ENCODE results near the gene RAB38. TPM values are rescaled to one million over a fixed set of nuclear protein-coding genes. Genes with fewer than 3 reads are reported as not detected.

RAB38 gene
- total and polyA plus RNA-seq, 2 donors (not counting 1 experiment from before 2014, with no cell fraction given): 1.9 to 10.1 TPM

DNA sequence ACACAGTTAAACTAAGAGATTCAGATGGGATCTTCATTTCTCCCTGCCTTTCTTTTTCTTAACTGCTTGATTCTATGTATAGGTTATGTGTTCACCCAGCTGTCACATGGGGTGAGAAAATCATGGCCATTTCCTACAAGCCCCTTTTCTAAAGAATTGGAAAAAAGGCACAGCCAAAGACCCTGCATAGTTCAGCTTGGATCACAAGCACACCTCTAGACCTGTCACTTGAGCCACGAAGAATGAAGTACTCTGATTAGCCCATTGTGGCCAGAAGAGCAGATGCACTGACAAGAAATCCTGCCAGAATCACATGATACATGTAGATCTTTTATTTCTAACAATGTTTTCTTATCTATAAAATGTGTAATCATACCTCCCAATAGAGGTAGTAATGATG, 69.7 kb downstream of the RAB38 start:
- Histone ChIP-seq H4K20me1 (ENCODE audit: control insufficient read depth, extremely low read depth, insufficient read depth, low read length) (no peaks in the 10 kb centered on the region), H3K9ac (ENCODE audit: insufficient read depth, low read length) (no peak overlapping the region), H3K9me3 (ENCODE audit: control insufficient read depth, insufficient read depth, low read depth, low read length) (no peaks in the 10 kb centered on the region), H3K79me2 (ENCODE audit: control insufficient read depth, insufficient read depth, low read length) (no peaks in the 10 kb centered on the region), H3K27ac (ENCODE audit: insufficient read depth, low read length) (no peak overlapping the region), H3K27me3 (ENCODE audit: control insufficient read depth, insufficient read depth, low read length) (no peaks in the 10 kb centered on the region), H3K36me3 (ENCODE audit: control insufficient read depth, insufficient read depth, low read length) (no peaks in the 10 kb centered on the region), H3K4me1 (ENCODE audit: control insufficient read depth, extremely low read depth, insufficient read depth, low read length) (no peaks in the 10 kb centered on the region), H2AFZ (ENCODE audit: low read length) (no peak overlapping the region), H3K4me3 (replicated peaks in 1 of 4; ENCODE audit: control extremely low read depth in 1 of 4, insufficient read depth in 1 of 4, low read depth in 3 of 4, low read length in 4 of 4) (no peak overlapping the region), H3K4me2 (ENCODE audit: extremely low read depth, insufficient read depth, low read length) (no peak overlapping the region)
- DNase-seq (ENCODE audit: low read depth in 2 of 2): no peak
- TF ChIP-seq, protein P1, sequence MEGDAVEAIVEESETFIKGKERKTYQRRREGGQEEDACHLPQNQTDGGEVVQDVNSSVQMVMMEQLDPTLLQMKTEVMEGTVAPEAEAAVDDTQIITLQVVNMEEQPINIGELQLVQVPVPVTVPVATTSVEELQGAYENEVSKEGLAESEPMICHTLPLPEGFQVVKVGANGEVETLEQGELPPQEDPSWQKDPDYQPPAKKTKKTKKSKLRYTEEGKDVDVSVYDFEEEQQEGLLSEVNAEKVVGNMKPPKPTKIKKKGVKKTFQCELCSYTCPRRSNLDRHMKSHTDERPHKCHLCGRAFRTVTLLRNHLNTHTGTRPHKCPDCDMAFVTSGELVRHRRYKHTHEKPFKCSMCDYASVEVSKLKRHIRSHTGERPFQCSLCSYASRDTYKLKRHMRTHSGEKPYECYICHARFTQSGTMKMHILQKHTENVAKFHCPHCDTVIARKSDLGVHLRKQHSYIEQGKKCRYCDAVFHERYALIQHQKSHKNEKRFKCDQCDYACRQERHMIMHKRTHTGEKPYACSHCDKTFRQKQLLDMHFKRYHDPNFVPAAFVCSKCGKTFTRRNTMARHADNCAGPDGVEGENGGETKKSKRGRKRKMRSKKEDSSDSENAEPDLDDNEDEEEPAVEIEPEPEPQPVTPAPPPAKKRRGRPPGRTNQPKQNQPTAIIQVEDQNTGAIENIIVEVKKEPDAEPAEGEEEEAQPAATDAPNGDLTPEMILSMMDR (conservative IDR thresholded peaks at IDR 0.05 in 1 of 2, IDR thresholded peaks at IDR 0.05 in 1 of 2; ENCODE audit: low read depth in 1 of 2, low read length in 2 of 2): no peak
- no peak for TF ChIP-seq EZH2 (IDR thresholded peaks at IDR 0.05; ENCODE audit: low read length, missing control alignments)

DNA sequence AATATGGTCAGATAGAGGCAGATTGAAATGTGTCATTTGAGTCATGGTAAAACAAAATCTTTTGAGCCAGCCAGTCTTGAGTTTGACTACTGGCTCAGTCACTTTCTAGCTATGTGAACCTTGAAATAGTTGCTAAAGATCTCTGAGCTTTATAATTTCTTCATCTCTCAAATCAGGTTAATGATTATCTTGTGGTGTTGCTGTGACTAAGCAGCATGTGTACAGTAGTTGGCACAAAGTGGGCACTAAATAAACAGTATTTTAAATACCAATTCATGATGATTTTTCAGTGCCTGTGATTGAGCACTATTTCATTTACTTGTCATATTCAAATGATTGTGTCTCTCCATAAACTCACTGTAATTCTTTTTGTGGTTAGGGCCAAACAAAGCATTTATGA, 70.8 kb downstream of the RAB38 start:
- no peaks in the 10 kb centered on the region for H3K79me2 ChIP-seq (ENCODE audit: control insufficient read depth, insufficient read depth, low read length)
- no peaks in the 10 kb centered on the region for H3K9me3 ChIP-seq (ENCODE audit: control insufficient read depth, insufficient read depth, low read depth, low read length)
- DNase-seq (ENCODE audit: low read depth in 2 of 2): no peak
- no peak overlapping the region for H3K27ac ChIP-seq (ENCODE audit: insufficient read depth, low read length)
- no peak for TF ChIP-seq EZH2 (IDR thresholded peaks at IDR 0.05; ENCODE audit: low read length, missing control alignments)
- TF ChIP-seq, protein P1 (conservative IDR thresholded peaks at IDR 0.05 in 1 of 2, IDR thresholded peaks at IDR 0.05 in 1 of 2; ENCODE audit: low read depth in 1 of 2, low read length in 2 of 2): no peak
- no peaks in the 10 kb centered on the region for H3K27me3 ChIP-seq (ENCODE audit: control insufficient read depth, insufficient read depth, low read length)
- H2AFZ ChIP-seq (ENCODE audit: low read length): no peak overlapping the region
- H3K36me3 ChIP-seq (ENCODE audit: control insufficient read depth, insufficient read depth, low read length): no peaks in the 10 kb centered on the region
- H3K4me2 ChIP-seq (ENCODE audit: extremely low read depth, insufficient read depth, low read length): no peak overlapping the region
- H3K4me1 ChIP-seq (ENCODE audit: control insufficient read depth, extremely low read depth, insufficient read depth, low read length): no peaks in the 10 kb centered on the region
- no peaks in the 10 kb centered on the region for H4K20me1 ChIP-seq (ENCODE audit: control insufficient read depth, extremely low read depth, insufficient read depth, low read length)
- no peak overlapping the region for H3K9ac ChIP-seq (ENCODE audit: insufficient read depth, low read length)
- no peak overlapping the region for H3K4me3 ChIP-seq (replicated peaks in 1 of 4; ENCODE audit: control extremely low read depth in 1 of 4, insufficient read depth in 1 of 4, low read depth in 3 of 4, low read length in 4 of 4)

- H3K27ac ChIP-seq (ENCODE audit: insufficient read depth, low read length): no peak overlapping the region
- no peak overlapping the region for H3K4me2 ChIP-seq (ENCODE audit: extremely low read depth, insufficient read depth, low read length)
- peak; percentile 45 to 67 for DNase-seq (ENCODE audit: low read depth in 2 of 2)
- no peaks in the 10 kb centered on the region for H3K79me2 ChIP-seq (ENCODE audit: control insufficient read depth, insufficient read depth, low read length)
- H3K27me3 ChIP-seq (ENCODE audit: control insufficient read depth, insufficient read depth, low read length): no peaks in the 10 kb centered on the region
- no peak overlapping the region for H3K9ac ChIP-seq (ENCODE audit: insufficient read depth, low read length)
- no peaks in the 10 kb centered on the region for H3K9me3 ChIP-seq (ENCODE audit: control insufficient read depth, insufficient read depth, low read depth, low read length)
- no peak overlapping the region for H2AFZ ChIP-seq (ENCODE audit: low read length)
- no peaks in the 10 kb centered on the region for H4K20me1 ChIP-seq (ENCODE audit: control insufficient read depth, extremely low read depth, insufficient read depth, low read length)
- no peak overlapping the region for H3K4me3 ChIP-seq (replicated peaks in 1 of 4; ENCODE audit: control extremely low read depth in 1 of 4, insufficient read depth in 1 of 4, low read depth in 3 of 4, low read length in 4 of 4)
- H3K36me3 ChIP-seq (ENCODE audit: control insufficient read depth, insufficient read depth, low read length): no peaks in the 10 kb centered on the region
- H3K4me1 ChIP-seq (ENCODE audit: control insufficient read depth, extremely low read depth, insufficient read depth, low read length): no peaks in the 10 kb centered on the region
- TF ChIP-seq EZH2 (IDR thresholded peaks at IDR 0.05; ENCODE audit: low read length, missing control alignments): no peak
- TF ChIP-seq, protein P1 (conservative IDR thresholded peaks at IDR 0.05 in 1 of 2, IDR thresholded peaks at IDR 0.05 in 1 of 2; ENCODE audit: low read depth in 1 of 2, low read length in 2 of 2): peak; percentile 46 to 62
Observed at GRCh38 chr11:88103337-88104206, 71.7 kb downstream of the RAB38 start.

Data from fibroblast of lung (primary cell).